Stimulated activated CD4-positive, alpha-beta T cell treated with anti-CD3 and anti-CD28 coated beads, TNF-alpha, amount 100 ng/mL, for 1 hour (primary cell): Measurements from ENCODE around the gene TSGA10IP.
A peak's percentile ranks its signal among the peaks of the same experiment; 100 is the strongest.

ENCODE experiments used
- DNase-seq, 3 donors: peaks; one replicate each; pipeline ENCODE4 v3.0.0-alpha.2; 2020; ENCODE audit warnings: low read depth in 3 of 3, low spot score in 1 of 3

Gene TSGA10IP

GRCh38 chr11:65917434-65918210 is 27.7 kb upstream of the TSGA10IP start:
- no peak for DNase-seq

GRCh38 chr11:65918211-65919140 is 26.8 kb upstream of the TSGA10IP start, which contains the start of gene C11orf68:
TSS of gene C11orf68 (minus strand) at chr11:65919062. CDS start at chr11:65919031, 31 bp downstream.
- DNase-seq: no peak

GRCh38 chr11:65919141-65919572 is 26.1 kb upstream of the TSGA10IP start, which contains the start of gene DRAP1:
TSS of gene DRAP1 (plus strand) at chr11:65919426. CDS start at chr11:65919502, 76 bp downstream.
- peak; percentile 99 to 100 (median 99) for DNase-seq

GRCh38 chr11:65919573-65920371 is 25.5 kb upstream of the TSGA10IP start:
- DNase-seq: peak in 1 of 3 donors; percentile 40

GRCh38 chr11:65920372-65920802 is 24.9 kb upstream of the TSGA10IP start:
- DNase-seq: no peak

- no peak for DNase-seq
Measured at GRCh38 chr11:65921033-65921555, 24.2 kb upstream of the TSGA10IP start.

GRCh38 chr11:65921876-65922275 is 23.4 kb upstream of the TSGA10IP start:
- no peak for DNase-seq

GRCh38 chr11:65922565-65922964 is 22.7 kb upstream of the TSGA10IP start:
- DNase-seq: no peak

GRCh38 chr11:65925397-65925796 is 19.9 kb upstream of the TSGA10IP start:
- DNase-seq: no peak

- peak; percentile 40 to 52 (median 50) for DNase-seq
Measured at GRCh38 chr11:65927904-65928397, 17.3 kb upstream of the TSGA10IP start.

GRCh38 chr11:65928667-65929066 is 16.6 kb upstream of the TSGA10IP start:
- no peak for DNase-seq

- DNase-seq: no peak
Measured at GRCh38 chr11:65931773-65932557, 13.3 kb upstream of the TSGA10IP start.

GRCh38 chr11:65932558-65932919 is 12.7 kb upstream of the TSGA10IP start:
- no peak for DNase-seq

GRCh38 chr11:65934014-65934413 is 11.3 kb upstream of the TSGA10IP start:
- no peak for DNase-seq

GRCh38 chr11:65937766-65938165 is 7.5 kb upstream of the TSGA10IP start:
- DNase-seq: no peak

- DNase-seq: no peak
Measured at GRCh38 chr11:65941720-65942310, 3.5 kb upstream of the TSGA10IP start.

- DNase-seq: no peak
Measured at GRCh38 chr11:65942531-65942930, 2.7 kb upstream of the TSGA10IP start.

- DNase-seq: no peak
Measured at GRCh38 chr11:65944191-65944590, 1.1 kb upstream of the TSGA10IP start.

GRCh38 chr11:65944767-65945166 is 513 bp upstream of the TSGA10IP start:
- DNase-seq: no peak
